HEK293 (cell line): Measurements from ENCODE around the gene TSC2.

Experiments
- CTCF ChIA-PET: fragments of 350-600 bp; formaldehyde crosslinking; extraction: SDS; loops from one replicate; lab custom pipeline; 2021; ENCODE audit warnings: antibody characterized with exemption; lab: Yijun Ruan, JAX
- POLR2A ChIA-PET: fragments of 300-600 bp; formaldehyde crosslinking; extraction: SDS; loops from one replicate; lab custom pipeline; 2020; ENCODE audit warnings: antibody characterized with exemption, inconsistent platforms; lab: Yijun Ruan, JAX
- H3K27ac ChIP-seq: fragments of 200-500 bp; sonication (Bioruptor generic); 2 replicates; pipeline ENCODE4 v1.5.1; 2014; ENCODE audit warnings: low read depth, low read length, control low read depth, inconsistent platforms; ENCODE audit errors: extremely low read depth
- H3K36me3 ChIP-seq, 2 experiments: fragments of 200-500 bp in 1 of 2; sonication (Bioruptor generic) in 1 of 2; 1 replicate in 1 of 2; 2 replicates in 1 of 2; pipeline ENCODE4 v1.5.1; 2014 to 2017; ENCODE audit warnings: inconsistent platforms in 2 of 2, low read length in 2 of 2; ENCODE audit not compliant: control insufficient read depth in 2 of 2, insufficient read depth in 1 of 2
- H3K4me1 ChIP-seq: fragments of 200-500 bp; sonication (Bioruptor generic); 2 replicates; pipeline ENCODE4 v1.5.1; 2014; ENCODE audit warnings: mild to moderate bottlenecking, low read length, inconsistent platforms; ENCODE audit not compliant: control insufficient read depth, insufficient read depth
- H3K4me3 ChIP-seq: 2 replicates; pipeline ENCODE4 v1.5.1; 2011; ENCODE audit warnings: low read depth, mild to moderate bottlenecking, control low read depth, low read length, moderate library complexity
- H3K9me3 ChIP-seq: fragments of 200-500 bp; sonication (Bioruptor generic); 2 replicates; pipeline ENCODE4 v1.5.1; 2014; ENCODE audit warnings: low read depth, low read length, inconsistent platforms; ENCODE audit not compliant: control insufficient read depth, insufficient read depth
- GFI1B ChIP-seq: fragments of 450-650 bp; formaldehyde crosslinking; IDR thresholded peaks from 2 replicates; pipeline ENCODE4 v1.5.1; 2016; ENCODE audit warnings: missing biosample characterization, missing genetic modification characterization
- GLIS2 ChIP-seq: fragments of 450-650 bp; formaldehyde crosslinking; IDR thresholded peaks from 2 replicates; pipeline ENCODE4 v1.5.1; 2016; ENCODE audit warnings: missing biosample characterization, missing genetic modification characterization
- KLF10 ChIP-seq: fragments of 450-650 bp; IDR thresholded peaks from 2 replicates; pipeline ENCODE4 v1.5.1; 2018; ENCODE audit warnings: missing biosample characterization, mild to moderate bottlenecking, missing genetic modification characterization
- KLF7 ChIP-seq: fragments of 450-650 bp; formaldehyde crosslinking; IDR thresholded peaks from 2 replicates; pipeline ENCODE4 v1.5.1; 2016; ENCODE audit warnings: missing biosample characterization, missing genetic modification characterization, borderline replicate concordance
- SETDB1 ChIP-seq: IDR thresholded peaks from one replicate; pipeline ENCODE4 v1.6.1; 2017; ENCODE audit warnings: mild to moderate bottlenecking, low read length, moderate library complexity, mixed read lengths; ENCODE audit not compliant: insufficient read length
- SP2 ChIP-seq: fragments of 450-650 bp; formaldehyde crosslinking; IDR thresholded peaks from 2 replicates; pipeline ENCODE4 v1.5.1; 2016; ENCODE audit warnings: missing biosample characterization, missing genetic modification characterization
- SP7 ChIP-seq: fragments of 450-650 bp; formaldehyde crosslinking; IDR thresholded peaks from 2 replicates; pipeline ENCODE4 v1.5.1; 2016; ENCODE audit warnings: missing biosample characterization, missing genetic modification characterization
- ZBTB20 ChIP-seq: fragments of 450-650 bp; formaldehyde crosslinking; IDR thresholded peaks from 2 replicates; pipeline ENCODE4 v1.5.1; 2016; ENCODE audit warnings: missing biosample characterization, missing genetic modification characterization
- ZBTB21 ChIP-seq: fragments of 450-650 bp; formaldehyde crosslinking; IDR thresholded peaks from 2 replicates; pipeline ENCODE4 v1.5.1; 2017; ENCODE audit warnings: missing biosample characterization, missing genetic modification characterization
- ZBTB8A ChIP-seq: fragments of 450-650 bp; formaldehyde crosslinking; IDR thresholded peaks from 2 replicates; pipeline ENCODE4 v1.5.1; 2016; ENCODE audit warnings: missing biosample characterization, missing genetic modification characterization
- ZFP41 ChIP-seq: fragments of 450-650 bp; formaldehyde crosslinking; IDR thresholded peaks from 2 replicates; pipeline ENCODE4 v1.5.1; 2016; ENCODE audit warnings: missing biosample characterization, missing genetic modification characterization, borderline replicate concordance
- ZIC2 ChIP-seq: fragments of 450-650 bp; formaldehyde crosslinking; IDR thresholded peaks from 2 replicates; pipeline ENCODE4 v1.5.1; 2016; ENCODE audit warnings: missing biosample characterization, missing genetic modification characterization
- ZNF24 ChIP-seq: fragments of 450-650 bp; formaldehyde crosslinking; IDR thresholded peaks from 2 replicates; pipeline ENCODE4 v1.5.1; 2016; ENCODE audit warnings: missing biosample characterization, missing genetic modification characterization
- ZNF324 ChIP-seq: fragments of 450-650 bp; formaldehyde crosslinking; IDR thresholded peaks from 2 replicates; pipeline ENCODE4 v1.5.1; 2016; ENCODE audit warnings: missing biosample characterization, missing genetic modification characterization
- ZNF366 ChIP-seq: fragments of 450-650 bp; formaldehyde crosslinking; conservative IDR thresholded peaks from 2 replicates; pipeline ENCODE4 v1.5.1; 2016; ENCODE audit warnings: missing biosample characterization, missing genetic modification characterization
- ZNF426 ChIP-seq: fragments of 450-650 bp; formaldehyde crosslinking; IDR thresholded peaks from 2 replicates; pipeline ENCODE4 v1.5.1; 2017; ENCODE audit warnings: missing biosample characterization, missing genetic modification characterization, mild to moderate bottlenecking, inconsistent platforms, moderate library complexity
- ZNF610 ChIP-seq: fragments of 450-650 bp; formaldehyde crosslinking; IDR thresholded peaks from 2 replicates; pipeline ENCODE4 v1.5.1; 2016; ENCODE audit warnings: missing biosample characterization, missing genetic modification characterization, borderline replicate concordance
- ZNF76 ChIP-seq: fragments of 450-650 bp; formaldehyde crosslinking; IDR thresholded peaks from 2 replicates; pipeline ENCODE4; 2016; ENCODE audit warnings: low read depth, missing biosample characterization, missing genetic modification characterization, borderline replicate concordance
- ZNF785 ChIP-seq: fragments of 450-650 bp; formaldehyde crosslinking; IDR thresholded peaks from 2 replicates; pipeline ENCODE4 v1.5.1; 2016; ENCODE audit warnings: missing biosample characterization, missing genetic modification characterization
- ZNF837 ChIP-seq: fragments of 450-650 bp; formaldehyde crosslinking; IDR thresholded peaks from 2 replicates; pipeline ENCODE4 v1.5.1; 2016; ENCODE audit warnings: missing biosample characterization, missing genetic modification characterization
- TF ChIP-seq, protein P1 (sequence below): fragments of 450-650 bp; formaldehyde crosslinking; IDR thresholded peaks from 2 replicates; pipeline ENCODE4 v1.5.1; 2016; ENCODE audit warnings: missing biosample characterization, missing genetic modification characterization, low read depth
- TF ChIP-seq, protein P2 (sequence below): fragments of 450-650 bp; formaldehyde crosslinking; optimal IDR thresholded peaks from 2 replicates; pipeline ENCODE3; 2016; ENCODE audit warnings: missing biosample characterization, mild to moderate bottlenecking, missing genetic modification characterization
- TF ChIP-seq, protein P3 (sequence below): fragments of 450-650 bp; formaldehyde crosslinking; IDR thresholded peaks from 2 replicates; pipeline ENCODE4 v1.5.1; 2016; ENCODE audit warnings: missing biosample characterization, missing genetic modification characterization
- TF ChIP-seq, protein P4 (sequence below): fragments of 450-650 bp; formaldehyde crosslinking; IDR thresholded peaks from 2 replicates; pipeline ENCODE4 v1.5.1; 2016; ENCODE audit warnings: missing biosample characterization, missing genetic modification characterization
- TF ChIP-seq, protein P5 (sequence below): fragments of 450-650 bp; formaldehyde crosslinking; IDR thresholded peaks from 2 replicates; pipeline ENCODE4 v1.5.1; 2016; ENCODE audit warnings: missing biosample characterization, missing genetic modification characterization
- TF ChIP-seq, protein P6 (sequence below): fragments of 450-650 bp; formaldehyde crosslinking; IDR thresholded peaks from 2 replicates; pipeline ENCODE4 v1.5.1; 2016; ENCODE audit warnings: missing biosample characterization, missing genetic modification characterization

The TSC2 gene

DNA sequence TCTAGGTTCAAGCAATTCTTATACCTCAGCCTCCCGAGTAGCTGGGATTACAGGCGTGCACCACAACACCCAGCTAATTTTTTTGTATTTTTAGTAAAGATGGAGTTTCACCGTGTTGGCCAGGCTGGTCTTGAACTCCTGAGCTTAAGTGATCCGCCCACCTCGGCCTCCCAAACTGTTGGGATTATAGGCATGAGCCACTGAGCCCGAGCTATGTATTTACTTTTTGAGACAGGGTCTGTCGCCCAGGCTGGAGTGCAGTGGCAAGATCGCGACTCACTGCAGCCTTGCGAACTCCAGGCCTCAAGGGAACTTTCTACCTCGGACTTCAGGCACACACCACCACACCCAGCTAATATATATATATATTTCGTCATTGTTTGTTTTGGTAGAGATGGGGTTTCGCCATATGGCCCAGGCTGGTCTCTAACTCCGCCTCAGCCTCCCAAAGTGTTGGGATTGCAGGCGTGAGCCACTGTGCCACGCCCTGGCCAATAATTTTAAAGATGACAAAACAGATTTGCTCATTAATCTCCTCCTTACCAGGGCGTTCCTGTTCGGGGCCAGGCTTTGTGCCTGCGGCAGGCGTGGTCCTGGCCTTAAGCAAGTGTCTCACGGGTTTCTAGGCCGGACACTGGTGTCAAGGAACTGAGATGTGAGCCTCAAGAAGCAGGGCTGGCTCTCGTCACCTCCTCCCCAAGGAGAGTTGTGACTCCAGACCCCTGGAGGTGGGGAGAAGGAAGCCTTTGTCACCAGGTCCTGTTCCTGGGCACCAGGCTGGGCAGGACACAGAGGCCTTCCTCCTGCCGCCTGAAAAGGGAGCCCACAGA lies 32.5 kb upstream of the TSC2 start:
- no peaks in the 10 kb centered on the region for H3K9me3 ChIP-seq
- H3K4me3 ChIP-seq: no peak overlapping the region
- CTCF ChIA-PET: interaction anchor here (0.6 to 1.8 kb wide), 7 partner anchors 11 to 139 kb away, joined by 3 to 8 read pairs (median 3); partner anchors contain the start of genes NTHL1 and TSC2
- H3K4me1 ChIP-seq: peaks cover 8% of the 10 kb centered on the region
- H3K27ac ChIP-seq: peak overlapping the region; percentile 79
- H3K36me3 ChIP-seq: no peaks in the 10 kb centered on the region
- POLR2A ChIA-PET: interaction anchor here (0.5 to 2.4 kb wide), 2 partner anchors 12 to 140 kb away, joined by 3 to 20 read pairs; partner anchors contain the start of genes NHERF2 and TRAF7
- TF ChIP-seq, protein P1, sequence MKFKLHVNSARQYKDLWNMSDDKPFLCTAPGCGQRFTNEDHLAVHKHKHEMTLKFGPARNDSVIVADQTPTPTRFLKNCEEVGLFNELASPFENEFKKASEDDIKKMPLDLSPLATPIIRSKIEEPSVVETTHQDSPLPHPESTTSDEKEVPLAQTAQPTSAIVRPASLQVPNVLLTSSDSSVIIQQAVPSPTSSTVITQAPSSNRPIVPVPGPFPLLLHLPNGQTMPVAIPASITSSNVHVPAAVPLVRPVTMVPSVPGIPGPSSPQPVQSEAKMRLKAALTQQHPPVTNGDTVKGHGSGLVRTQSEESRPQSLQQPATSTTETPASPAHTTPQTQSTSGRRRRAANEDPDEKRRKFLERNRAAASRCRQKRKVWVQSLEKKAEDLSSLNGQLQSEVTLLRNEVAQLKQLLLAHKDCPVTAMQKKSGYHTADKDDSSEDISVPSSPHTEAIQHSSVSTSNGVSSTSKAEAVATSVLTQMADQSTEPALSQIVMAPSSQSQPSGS (tag by site-specific recombination): peak; percentile 86
- TF ChIP-seq GFI1B: peak; percentile 50; the same call in 1 of the 2 replicates
- peak; percentile 72 for TF ChIP-seq SP2 (tag by site-specific recombination)
- no peak for TF ChIP-seq ZNF837
- TF ChIP-seq ZNF76: peak; percentile 27; the same call in 1 of the 2 replicates
- TF ChIP-seq ZNF324 (tag by site-specific recombination): 0 out of 2 replicates have a peak, but pooled peaks have one; percentile 60
- TF ChIP-seq, protein P2, sequence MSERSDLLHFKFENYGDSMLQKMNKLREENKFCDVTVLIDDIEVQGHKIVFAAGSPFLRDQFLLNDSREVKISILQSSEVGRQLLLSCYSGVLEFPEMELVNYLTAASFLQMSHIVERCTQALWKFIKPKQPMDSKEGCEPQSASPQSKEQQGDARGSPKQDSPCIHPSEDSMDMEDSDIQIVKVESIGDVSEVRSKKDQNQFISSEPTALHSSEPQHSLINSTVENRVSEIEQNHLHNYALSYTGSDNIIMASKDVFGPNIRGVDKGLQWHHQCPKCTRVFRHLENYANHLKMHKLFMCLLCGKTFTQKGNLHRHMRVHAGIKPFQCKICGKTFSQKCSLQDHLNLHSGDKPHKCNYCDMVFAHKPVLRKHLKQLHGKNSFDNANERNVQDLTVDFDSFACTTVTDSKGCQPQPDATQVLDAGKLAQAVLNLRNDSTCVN (tag by site-specific recombination): peak; percentile 33
- TF ChIP-seq ZNF785 (tag by site-specific recombination): no peak
- TF ChIP-seq, protein P3, sequence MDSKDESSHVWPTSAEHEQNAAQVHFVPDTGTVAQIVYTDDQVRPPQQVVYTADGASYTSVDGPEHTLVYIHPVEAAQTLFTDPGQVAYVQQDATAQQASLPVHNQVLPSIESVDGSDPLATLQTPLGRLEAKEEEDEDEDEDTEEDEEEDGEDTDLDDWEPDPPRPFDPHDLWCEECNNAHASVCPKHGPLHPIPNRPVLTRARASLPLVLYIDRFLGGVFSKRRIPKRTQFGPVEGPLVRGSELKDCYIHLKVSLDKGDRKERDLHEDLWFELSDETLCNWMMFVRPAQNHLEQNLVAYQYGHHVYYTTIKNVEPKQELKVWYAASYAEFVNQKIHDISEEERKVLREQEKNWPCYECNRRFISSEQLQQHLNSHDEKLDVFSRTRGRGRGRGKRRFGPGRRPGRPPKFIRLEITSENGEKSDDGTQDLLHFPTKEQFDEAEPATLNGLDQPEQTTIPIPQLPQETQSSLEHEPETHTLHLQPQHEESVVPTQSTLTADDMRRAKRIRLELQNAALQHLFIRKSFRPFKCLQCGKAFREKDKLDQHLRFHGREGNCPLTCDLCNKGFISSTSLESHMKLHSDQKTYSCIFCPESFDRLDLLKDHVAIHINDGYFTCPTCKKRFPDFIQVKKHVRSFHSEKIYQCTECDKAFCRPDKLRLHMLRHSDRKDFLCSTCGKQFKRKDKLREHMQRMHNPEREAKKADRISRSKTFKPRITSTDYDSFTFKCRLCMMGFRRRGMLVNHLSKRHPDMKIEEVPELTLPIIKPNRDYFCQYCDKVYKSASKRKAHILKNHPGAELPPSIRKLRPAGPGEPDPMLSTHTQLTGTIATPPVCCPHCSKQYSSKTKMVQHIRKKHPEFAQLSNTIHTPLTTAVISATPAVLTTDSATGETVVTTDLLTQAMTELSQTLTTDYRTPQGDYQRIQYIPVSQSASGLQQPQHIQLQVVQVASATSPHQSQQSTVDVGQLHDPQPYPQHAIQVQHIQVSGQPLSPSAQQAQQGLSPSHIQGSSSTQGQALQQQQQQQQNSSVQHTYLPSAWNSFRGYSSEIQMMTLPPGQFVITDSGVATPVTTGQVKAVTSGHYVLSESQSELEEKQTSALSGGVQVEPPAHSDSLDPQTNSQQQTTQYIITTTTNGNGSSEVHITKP: peak; percentile 50; the same call in 1 of the 2 replicates
- no peak for TF ChIP-seq SETDB1
- TF ChIP-seq SP7 (tag by site-specific recombination): peak; percentile 59
- no peak for TF ChIP-seq ZIC2 (tag by site-specific recombination)
- TF ChIP-seq KLF7 (tag by site-specific recombination): peak; percentile 98
- peak; percentile 87 for TF ChIP-seq KLF10 (tag by site-specific recombination)
- TF ChIP-seq, protein P4, sequence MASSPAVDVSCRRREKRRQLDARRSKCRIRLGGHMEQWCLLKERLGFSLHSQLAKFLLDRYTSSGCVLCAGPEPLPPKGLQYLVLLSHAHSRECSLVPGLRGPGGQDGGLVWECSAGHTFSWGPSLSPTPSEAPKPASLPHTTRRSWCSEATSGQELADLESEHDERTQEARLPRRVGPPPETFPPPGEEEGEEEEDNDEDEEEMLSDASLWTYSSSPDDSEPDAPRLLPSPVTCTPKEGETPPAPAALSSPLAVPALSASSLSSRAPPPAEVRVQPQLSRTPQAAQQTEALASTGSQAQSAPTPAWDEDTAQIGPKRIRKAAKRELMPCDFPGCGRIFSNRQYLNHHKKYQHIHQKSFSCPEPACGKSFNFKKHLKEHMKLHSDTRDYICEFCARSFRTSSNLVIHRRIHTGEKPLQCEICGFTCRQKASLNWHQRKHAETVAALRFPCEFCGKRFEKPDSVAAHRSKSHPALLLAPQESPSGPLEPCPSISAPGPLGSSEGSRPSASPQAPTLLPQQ (tag by site-specific recombination): peak; percentile 54
- no peak for TF ChIP-seq GLIS2 (tag by site-specific recombination)
- peak; percentile 65 for TF ChIP-seq ZNF366
- TF ChIP-seq ZNF426: no peak
- peak; percentile 35; the same call in 1 of the 2 replicates for TF ChIP-seq ZBTB21
- peak; percentile 87 for TF ChIP-seq ZBTB8A (tag by site-specific recombination)
- TF ChIP-seq, protein P5, sequence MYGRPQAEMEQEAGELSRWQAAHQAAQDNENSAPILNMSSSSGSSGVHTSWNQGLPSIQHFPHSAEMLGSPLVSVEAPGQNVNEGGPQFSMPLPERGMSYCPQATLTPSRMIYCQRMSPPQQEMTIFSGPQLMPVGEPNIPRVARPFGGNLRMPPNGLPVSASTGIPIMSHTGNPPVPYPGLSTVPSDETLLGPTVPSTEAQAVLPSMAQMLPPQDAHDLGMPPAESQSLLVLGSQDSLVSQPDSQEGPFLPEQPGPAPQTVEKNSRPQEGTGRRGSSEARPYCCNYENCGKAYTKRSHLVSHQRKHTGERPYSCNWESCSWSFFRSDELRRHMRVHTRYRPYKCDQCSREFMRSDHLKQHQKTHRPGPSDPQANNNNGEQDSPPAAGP (tag by site-specific recombination): peak; percentile 71
- no peak for TF ChIP-seq ZNF610 (tag by site-specific recombination)
- TF ChIP-seq, protein P6, sequence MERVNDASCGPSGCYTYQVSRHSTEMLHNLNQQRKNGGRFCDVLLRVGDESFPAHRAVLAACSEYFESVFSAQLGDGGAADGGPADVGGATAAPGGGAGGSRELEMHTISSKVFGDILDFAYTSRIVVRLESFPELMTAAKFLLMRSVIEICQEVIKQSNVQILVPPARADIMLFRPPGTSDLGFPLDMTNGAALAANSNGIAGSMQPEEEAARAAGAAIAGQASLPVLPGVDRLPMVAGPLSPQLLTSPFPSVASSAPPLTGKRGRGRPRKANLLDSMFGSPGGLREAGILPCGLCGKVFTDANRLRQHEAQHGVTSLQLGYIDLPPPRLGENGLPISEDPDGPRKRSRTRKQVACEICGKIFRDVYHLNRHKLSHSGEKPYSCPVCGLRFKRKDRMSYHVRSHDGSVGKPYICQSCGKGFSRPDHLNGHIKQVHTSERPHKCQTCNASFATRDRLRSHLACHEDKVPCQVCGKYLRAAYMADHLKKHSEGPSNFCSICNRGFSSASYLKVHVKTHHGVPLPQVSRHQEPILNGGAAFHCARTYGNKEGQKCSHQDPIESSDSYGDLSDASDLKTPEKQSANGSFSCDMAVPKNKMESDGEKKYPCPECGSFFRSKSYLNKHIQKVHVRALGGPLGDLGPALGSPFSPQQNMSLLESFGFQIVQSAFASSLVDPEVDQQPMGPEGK (tag by site-specific recombination): peak; percentile 59; the same call in 1 of the 2 replicates
- no peak for TF ChIP-seq ZFP41
- TF ChIP-seq ZBTB20 (tag by site-specific recombination): peak; percentile 72
- 0 out of 2 replicates have a peak, but pooled peaks have one; percentile 23 for TF ChIP-seq ZNF24 (tag by site-specific recombination)
